ENCODE measurements around the gene GPRIN1.

- TF ChIP-seq POLR2A (IDR thresholded peaks at IDR 0.05): no peak
- TF ChIP-seq CTCF (IDR thresholded peaks at IDR 0.05): no peak
Measured at GRCh38 chr5:176550275-176550831, 59.6 kb downstream of the GPRIN1 start.
